ENCODE results near the gene NSF. TPM values are rescaled to one million over a fixed set of nuclear protein-coding genes. Genes with fewer than 3 reads are reported as not detected.

The NSF gene
- total RNA-seq, 4 donors from 2014 or later, result 20.9 to 30.8 (median 24.5) TPM

DNA sequence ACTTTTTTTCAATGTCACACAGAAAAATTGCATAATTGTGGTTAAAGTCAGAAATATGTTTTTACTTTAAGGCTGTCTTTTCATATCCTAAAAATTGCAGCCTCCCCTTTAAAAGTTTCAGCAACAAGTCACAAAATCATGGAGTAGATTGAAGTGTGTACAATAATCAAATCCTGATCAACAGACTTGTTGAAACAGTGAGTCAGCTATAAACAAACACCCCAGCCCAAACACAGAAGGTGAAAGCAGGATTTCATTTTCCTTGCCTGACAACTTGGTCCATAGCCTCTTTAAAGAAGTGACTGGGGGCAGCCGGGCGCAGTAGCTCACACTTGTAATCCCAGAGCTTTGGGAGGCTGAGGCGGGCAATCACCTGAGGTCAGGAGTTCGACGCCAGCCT is 168.1 kb downstream of the NSF start:
- H3K4me1 ChIP-seq, result peaks cover 0 to 20% (median 7%) of the 10 kb centered on the region in 3 donors
- no peak overlapping the region for H3K27ac ChIP-seq
- intact Hi-C loops (cut with DNase I), result no loop called here
- no peak for DNase-seq
- no peak overlapping the region for H3K4me3 ChIP-seq
- no peak for TF ChIP-seq CTCF (IDR thresholded peaks at IDR 0.05)
- no peak for TF ChIP-seq POLR2A (IDR thresholded peaks at IDR 0.05)
- 62 to 76% methylated on average over 4 to 5 of the region's 5 CpGs for WGBS, 2 donors
- no peaks in the 10 kb centered on the region for H3K9me3 ChIP-seq
- H3K27me3 ChIP-seq, result no peaks in the 10 kb centered on the region
- H3K36me3 ChIP-seq, result peaks cover 0 to 38% (median 0%) of the 10 kb centered on the region in 3 donors

DNA sequence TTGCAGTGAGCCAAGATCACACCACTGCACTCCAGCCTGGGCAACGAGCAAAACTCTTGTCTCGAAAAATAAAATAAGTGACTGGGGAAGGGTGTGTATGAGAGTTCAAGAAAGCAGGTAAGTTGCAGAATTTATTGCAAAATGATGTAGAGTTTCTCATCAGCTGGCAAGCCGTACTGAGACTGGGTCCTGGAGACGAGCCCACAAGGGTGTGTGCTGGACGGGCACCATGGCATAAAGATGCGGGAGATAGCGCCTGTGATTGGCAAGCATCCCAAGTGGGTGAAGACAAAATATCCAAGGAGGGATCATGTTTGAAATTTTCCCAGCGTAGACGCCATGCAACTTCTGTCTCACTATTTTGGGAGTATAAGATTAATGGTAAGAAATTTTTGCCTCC is 168.7 kb downstream of the NSF start:
- H3K27me3 ChIP-seq, result no peaks in the 10 kb centered on the region
- 34 to 63% methylated on average over 9 of the region's 9 CpGs for WGBS, 2 donors
- intact Hi-C loops (cut with DNase I), result no loop called here
- peaks cover 0 to 22% (median 7%) of the 10 kb centered on the region in 3 donors for H3K4me1 ChIP-seq
- DNase-seq, result no peak
- no peak for TF ChIP-seq CTCF (IDR thresholded peaks at IDR 0.05)
- TF ChIP-seq POLR2A (IDR thresholded peaks at IDR 0.05), result no peak
- no peak overlapping the region for H3K27ac ChIP-seq
- H3K36me3 ChIP-seq, result peaks cover 0 to 33% (median 0%) of the 10 kb centered on the region in 3 donors
- no peak overlapping the region for H3K4me3 ChIP-seq
- H3K9me3 ChIP-seq, result no peaks in the 10 kb centered on the region

DNA sequence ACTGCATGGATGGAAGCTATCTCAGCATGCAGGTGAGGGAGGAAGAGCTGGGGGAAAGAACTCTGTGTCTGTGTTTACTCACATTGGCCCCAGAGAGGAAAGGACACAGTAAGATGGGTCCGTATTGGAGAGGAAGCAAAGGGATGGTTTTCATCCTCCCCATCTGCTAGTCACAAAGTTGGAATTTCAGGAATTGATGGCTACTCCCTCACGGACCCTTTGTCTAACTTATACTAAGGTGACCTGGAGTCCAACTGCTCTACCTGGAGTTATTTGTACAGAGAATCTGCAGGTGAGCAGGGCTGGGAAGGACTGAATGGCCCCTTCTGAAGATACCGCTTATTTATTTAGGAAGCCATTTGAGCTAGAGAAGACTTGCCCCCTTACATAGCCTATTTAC is 172.9 kb downstream of the NSF start:
- no peak overlapping the region for H3K4me3 ChIP-seq
- no peak overlapping the region for H3K27ac ChIP-seq
- DNase-seq, result no peak
- TF ChIP-seq POLR2A (IDR thresholded peaks at IDR 0.05) (no peak), CTCF (IDR thresholded peaks at IDR 0.05) (no peak)
- H3K9me3 ChIP-seq, result no peaks in the 10 kb centered on the region
- H3K4me1 ChIP-seq, result peaks cover 0 to 33% (median 4%) of the 10 kb centered on the region in 3 donors
- intact Hi-C loops (cut with DNase I), result no loop called here
- peaks cover 0 to under 1% (median 0%) of the 10 kb centered on the region in 3 donors for H3K36me3 ChIP-seq
- WGBS, 2 donors, result 63 to 91% methylated on average over 2 to 3 of the region's 3 CpGs
- no peaks in the 10 kb centered on the region for H3K27me3 ChIP-seq

DNA sequence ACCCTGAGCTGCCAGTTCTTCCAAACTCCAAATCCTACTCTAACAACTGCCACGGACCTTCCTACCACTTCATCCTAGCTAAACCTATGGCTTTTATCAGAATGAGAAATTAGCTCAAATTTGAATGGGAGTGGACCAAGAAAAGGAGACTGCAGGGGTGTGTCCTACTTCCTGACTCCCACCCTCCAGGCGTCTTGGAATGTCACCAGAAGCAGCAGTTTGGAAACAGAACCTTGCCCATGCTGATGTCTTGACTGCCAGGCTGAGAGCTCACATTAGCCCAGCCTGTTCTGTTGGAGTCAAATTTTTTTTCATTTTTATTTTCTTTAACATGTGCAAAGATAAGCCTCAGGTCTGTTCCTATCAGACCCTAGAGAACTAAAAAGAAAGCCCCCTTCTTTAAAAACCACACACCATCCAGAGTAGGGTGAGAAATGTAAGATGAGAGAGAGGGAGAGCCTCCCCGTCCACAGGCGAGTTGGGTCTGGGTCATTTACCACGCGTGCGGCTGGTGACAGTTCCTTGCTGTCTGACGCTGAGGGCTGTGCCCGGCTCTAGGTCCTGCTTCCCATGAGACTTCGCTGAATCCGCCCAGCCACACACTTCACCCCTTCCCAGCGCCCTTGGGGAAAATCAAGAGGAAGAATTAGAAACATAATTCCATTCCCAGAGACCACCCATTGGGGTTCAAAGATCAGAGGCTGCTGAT is 173.7 kb downstream of the NSF start:
- Histone ChIP-seq H3K36me3 (no peaks in the 10 kb centered on the region), H3K4me3 (no peak overlapping the region), H3K4me1 (peaks cover 0 to 25% (median under 1%) of the 10 kb centered on the region in 3 donors), H3K27ac (no peak overlapping the region), H3K9me3 (no peaks in the 10 kb centered on the region), H3K27me3 (peaks cover 0 to 4% (median 0%) of the 10 kb centered on the region in 4 donors)
- no peak for TF ChIP-seq CTCF (IDR thresholded peaks at IDR 0.05)
- no peak for DNase-seq
- WGBS, 2 donors, result 81 to 84% methylated on average over 12 of the region's 12 CpGs
- intact Hi-C loops (cut with DNase I), result no loop called here

DNA sequence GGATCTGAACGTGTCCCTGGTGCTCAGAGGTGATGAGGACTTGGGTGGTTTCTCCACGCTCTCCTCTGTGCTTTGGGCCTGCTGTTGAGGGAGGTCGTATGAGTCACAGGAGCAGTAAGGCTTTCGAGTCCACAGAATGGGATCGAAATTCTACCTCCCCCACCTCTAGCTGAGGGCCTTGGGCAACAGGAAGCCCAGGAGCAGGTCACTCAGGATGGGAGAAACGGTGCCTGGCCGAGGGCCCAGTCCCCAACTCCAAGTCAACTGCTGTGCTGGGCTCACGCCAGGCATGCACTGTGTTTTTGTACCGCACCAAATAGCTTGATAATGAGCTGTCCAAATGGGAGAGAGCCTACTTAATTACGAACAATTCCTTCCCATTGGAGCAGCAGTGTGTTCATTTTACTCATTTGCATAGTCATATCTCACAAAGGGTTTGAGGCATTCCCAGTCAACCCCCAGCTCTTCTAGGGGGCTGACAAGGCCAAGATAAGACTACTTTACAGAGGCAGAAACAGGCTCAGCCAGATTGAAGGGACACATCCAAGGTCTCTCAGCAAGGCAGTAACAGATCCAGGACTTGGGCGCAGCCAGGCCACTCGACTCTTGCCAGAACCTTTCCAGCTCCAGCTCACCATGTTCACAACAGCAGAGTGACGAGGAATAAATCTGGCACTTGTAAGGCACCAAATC is 174.4 kb downstream of the NSF start:
- WGBS, 2 donors, result 45 to 70% methylated on average over 5 to 13 of the region's 13 CpGs
- H3K27ac ChIP-seq, result no peak overlapping the region

More for the DNA sequence above, 174.4 kb downstream of the NSF start:
- H3K36me3 ChIP-seq, result no peaks in the 10 kb centered on the region
- H3K4me1 ChIP-seq, result peaks cover 0 to 25% (median 0%) of the 10 kb centered on the region in 3 donors
- H3K9me3 ChIP-seq, result no peaks in the 10 kb centered on the region
- peaks cover 0 to 11% (median 0%) of the 10 kb centered on the region in 4 donors for H3K27me3 ChIP-seq
- TF ChIP-seq POLR2A (IDR thresholded peaks at IDR 0.05) (no peak), CTCF (IDR thresholded peaks at IDR 0.05) (no peak)
- H3K4me3 ChIP-seq, result no peak overlapping the region
- intact Hi-C loops (cut with DNase I), result no loop called here
- DNase-seq, result no peak
